ENCODE results near the gene ADGRG1. TPM values are rescaled to one million over a fixed set of nuclear protein-coding genes. Genes with fewer than 3 reads are reported as not detected.

The ADGRG1 gene
- total RNA-seq, 2 donors from 2014 or later: 0.64 TPM

DNA sequence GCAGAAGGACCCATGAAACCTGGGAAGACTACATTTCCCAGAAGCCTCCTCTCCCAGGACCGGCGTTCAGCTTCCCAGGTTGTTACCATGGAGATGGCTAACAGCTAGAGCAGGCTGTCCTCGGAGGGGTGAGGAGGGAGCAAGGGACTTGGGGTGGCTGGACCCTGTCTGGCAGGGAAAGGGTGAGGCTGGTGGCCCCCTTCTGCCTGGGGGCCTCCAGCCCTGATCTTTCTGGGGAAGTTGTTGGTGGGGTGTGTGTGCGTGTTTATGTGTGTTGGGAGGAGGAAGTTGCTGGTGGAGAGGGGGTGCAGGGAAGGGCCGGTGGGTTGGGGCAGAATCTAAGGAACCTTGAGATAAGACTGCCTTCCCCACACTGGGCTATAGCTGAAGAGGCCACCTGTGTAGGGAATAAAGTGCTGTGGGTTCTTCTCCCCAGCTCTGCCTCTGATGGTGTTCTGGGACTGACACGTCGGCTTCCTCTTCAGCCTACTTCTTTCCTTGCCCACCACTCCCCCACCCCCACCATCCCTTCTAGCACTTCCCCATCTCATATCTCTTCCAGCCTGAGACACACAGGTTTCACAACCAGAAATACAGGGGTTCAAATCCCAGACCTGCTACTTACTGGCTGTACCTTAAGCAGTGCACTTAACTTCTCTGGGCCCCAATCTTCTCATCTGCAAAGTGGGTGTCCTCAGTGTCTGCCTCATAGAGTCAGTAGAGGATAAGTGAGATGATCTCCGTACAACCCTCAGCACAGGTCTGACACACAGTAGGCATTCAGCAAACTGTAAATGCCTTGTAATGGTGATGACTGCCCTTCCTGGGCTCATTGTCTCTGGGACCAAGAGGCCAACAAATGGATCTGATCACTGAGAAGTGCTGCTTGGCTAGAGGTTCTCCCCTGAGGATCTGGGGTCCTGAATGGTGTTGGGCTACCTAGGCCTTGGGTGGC lies 66.6 kb downstream of the ADGRG1 start, which contains the start of gene DRC7:
Gene DRC7, plus strand, starts transcription at position 82 of the 955 bp plus-strand sequence. CDS start 3,144 bp downstream, outside the sequence.
- Mint-ChIP-seq H3K9me3 (no peaks in the 10 kb centered on the region), H3K4me3 (peak within 1 kb of the TSS; percentile 51), H3K27ac (peak within 1 kb of the TSS; percentile 75), H3K36me3 (ENCODE audit: low read depth) (no peaks in the 10 kb centered on the region), H3K4me1 (peaks cover 3% of the 10 kb centered on the region), H3K27me3 (ENCODE audit: insufficient read depth) (peaks cover 4% of the 10 kb centered on the region)
- Histone ChIP-seq H3K9me3 (ENCODE audit: control insufficient read depth, low read length) (no peaks in the 10 kb centered on the region), H3K36me3 (ENCODE audit: control insufficient read depth, insufficient read depth, low read length) (no peaks in the 10 kb centered on the region), H3K4me3 (ENCODE audit: low read length) (peak within 1 kb of the TSS; percentile 55), H3K9ac (ENCODE audit: extremely low read depth, low read length, poor library complexity, severe bottlenecking) (no peak within 1 kb of the TSS), H3K27ac (ENCODE audit: low read depth, low read length) (no peak within 1 kb of the TSS), H3K4me1 (ENCODE audit: control insufficient read depth, insufficient read depth, low read length) (no peaks in the 10 kb centered on the region), H3K27me3 (ENCODE audit: control insufficient read depth, insufficient read depth, low read length, poor library complexity, severe bottlenecking) (no peaks in the 10 kb centered on the region)
- DNase-seq: peak; percentile 89
- WGBS, 2 experiments (ENCODE audit: insufficient coverage in 1 of 2, insufficient read length in 1 of 2): 42 to 75% methylated on average over 2 to 7 of the region's 8 CpGs
- TF ChIP-seq, protein P1, sequence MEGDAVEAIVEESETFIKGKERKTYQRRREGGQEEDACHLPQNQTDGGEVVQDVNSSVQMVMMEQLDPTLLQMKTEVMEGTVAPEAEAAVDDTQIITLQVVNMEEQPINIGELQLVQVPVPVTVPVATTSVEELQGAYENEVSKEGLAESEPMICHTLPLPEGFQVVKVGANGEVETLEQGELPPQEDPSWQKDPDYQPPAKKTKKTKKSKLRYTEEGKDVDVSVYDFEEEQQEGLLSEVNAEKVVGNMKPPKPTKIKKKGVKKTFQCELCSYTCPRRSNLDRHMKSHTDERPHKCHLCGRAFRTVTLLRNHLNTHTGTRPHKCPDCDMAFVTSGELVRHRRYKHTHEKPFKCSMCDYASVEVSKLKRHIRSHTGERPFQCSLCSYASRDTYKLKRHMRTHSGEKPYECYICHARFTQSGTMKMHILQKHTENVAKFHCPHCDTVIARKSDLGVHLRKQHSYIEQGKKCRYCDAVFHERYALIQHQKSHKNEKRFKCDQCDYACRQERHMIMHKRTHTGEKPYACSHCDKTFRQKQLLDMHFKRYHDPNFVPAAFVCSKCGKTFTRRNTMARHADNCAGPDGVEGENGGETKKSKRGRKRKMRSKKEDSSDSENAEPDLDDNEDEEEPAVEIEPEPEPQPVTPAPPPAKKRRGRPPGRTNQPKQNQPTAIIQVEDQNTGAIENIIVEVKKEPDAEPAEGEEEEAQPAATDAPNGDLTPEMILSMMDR (conservative IDR thresholded peaks at IDR 0.05): no peak

DNA sequence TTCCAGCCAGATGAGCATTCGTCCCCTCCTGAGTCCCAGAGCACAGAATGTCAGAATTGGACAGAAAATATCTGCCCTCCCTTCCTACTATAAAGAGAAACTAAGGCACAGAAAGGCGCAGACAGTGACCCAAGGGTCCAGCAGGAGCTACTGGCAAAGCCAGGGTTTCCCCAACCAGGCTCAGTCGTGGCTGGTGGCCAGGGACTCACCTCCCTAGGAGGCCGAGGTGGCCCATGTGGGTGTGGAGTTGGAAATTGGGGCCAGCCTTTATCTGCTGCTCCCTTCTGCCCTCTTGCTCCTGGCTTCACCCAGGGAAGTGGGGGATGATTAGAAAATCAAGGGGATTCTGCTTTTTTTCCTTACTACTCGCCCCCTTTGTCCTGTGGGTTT lies 67.2 kb downstream of the ADGRG1 start:
- peaks cover 4% of the 10 kb centered on the region for H3K27me3 Mint-ChIP-seq (ENCODE audit: insufficient read depth)
- DNase-seq: no peak
- no peak overlapping the region for H3K4me3 Mint-ChIP-seq
- TF ChIP-seq, protein P1 (conservative IDR thresholded peaks at IDR 0.05): no peak
- H3K27ac Mint-ChIP-seq: no peak overlapping the region
- H3K36me3 Mint-ChIP-seq (ENCODE audit: low read depth): no peaks in the 10 kb centered on the region
- H3K4me1 Mint-ChIP-seq: peaks cover 3% of the 10 kb centered on the region
- WGBS, 2 experiments (ENCODE audit: insufficient coverage in 1 of 2, insufficient read length in 1 of 2): 86 to 88% methylated on average over 5 of the region's 5 CpGs
- Histone ChIP-seq H3K4me3 (ENCODE audit: low read length) (no peak overlapping the region), H3K36me3 (ENCODE audit: control insufficient read depth, insufficient read depth, low read length) (no peaks in the 10 kb centered on the region), H3K27ac (ENCODE audit: low read depth, low read length) (no peak overlapping the region), H3K4me1 (ENCODE audit: control insufficient read depth, insufficient read depth, low read length) (no peaks in the 10 kb centered on the region), H3K9me3 (ENCODE audit: control insufficient read depth, low read length) (no peaks in the 10 kb centered on the region), H3K9ac (ENCODE audit: extremely low read depth, low read length, poor library complexity, severe bottlenecking) (no peak overlapping the region), H3K27me3 (ENCODE audit: control insufficient read depth, insufficient read depth, low read length, poor library complexity, severe bottlenecking) (no peaks in the 10 kb centered on the region)
- H3K9me3 Mint-ChIP-seq: no peaks in the 10 kb centered on the region

DNA sequence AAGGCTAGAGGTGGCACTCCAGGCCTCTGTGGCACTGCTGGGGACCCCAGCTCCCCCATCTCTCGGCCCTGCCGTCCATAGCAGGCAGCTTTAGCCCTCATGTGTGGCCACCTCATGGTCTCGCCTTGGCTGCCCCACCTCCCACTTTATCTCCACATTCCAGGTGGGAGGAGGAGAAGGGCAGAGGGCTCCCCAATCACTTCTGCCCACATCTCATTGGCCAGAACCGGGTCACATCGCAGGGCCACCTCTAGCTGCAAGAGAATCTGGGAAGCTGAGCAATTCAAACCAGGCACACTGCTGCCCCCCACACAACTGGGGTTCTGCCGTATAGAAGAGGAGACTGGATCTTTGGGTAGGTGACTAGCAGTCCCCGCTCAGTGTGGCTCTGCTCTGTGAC lies 67.8 kb downstream of the ADGRG1 start:
- DNase-seq: no peak
- Histone ChIP-seq H3K9ac (ENCODE audit: extremely low read depth, low read length, poor library complexity, severe bottlenecking) (no peak overlapping the region), H3K9me3 (ENCODE audit: control insufficient read depth, low read length) (no peaks in the 10 kb centered on the region), H3K4me1 (ENCODE audit: control insufficient read depth, insufficient read depth, low read length) (peaks cover 6% of the 10 kb centered on the region), H3K4me3 (ENCODE audit: low read length) (no peak overlapping the region), H3K27ac (ENCODE audit: low read depth, low read length) (no peak overlapping the region), H3K27me3 (ENCODE audit: control insufficient read depth, insufficient read depth, low read length, poor library complexity, severe bottlenecking) (no peaks in the 10 kb centered on the region), H3K36me3 (ENCODE audit: control insufficient read depth, insufficient read depth, low read length) (no peaks in the 10 kb centered on the region)
- H3K36me3 Mint-ChIP-seq (ENCODE audit: low read depth): no peaks in the 10 kb centered on the region
- peaks cover 4% of the 10 kb centered on the region for H3K27me3 Mint-ChIP-seq (ENCODE audit: insufficient read depth)
- no peaks in the 10 kb centered on the region for H3K9me3 Mint-ChIP-seq
- WGBS, 2 experiments (ENCODE audit: insufficient coverage in 1 of 2, insufficient read length in 1 of 2): 93 to 100% methylated on average over 2 to 7 of the region's 7 CpGs
- H3K4me3 Mint-ChIP-seq: no peak overlapping the region
- TF ChIP-seq, protein P1 (conservative IDR thresholded peaks at IDR 0.05): no peak
- H3K27ac Mint-ChIP-seq: no peak overlapping the region
- peaks cover 9% of the 10 kb centered on the region for H3K4me1 Mint-ChIP-seq

Measured in endodermal cell (in vitro differentiated cells).